HEK293T (cell line): ENCODE measurements around the gene FCHSD1.

ENCODE experiments used
- ELF4 ChIP-seq: fragments of 450-650 bp; IDR thresholded peaks from 2 replicates; pipeline ENCODE4 v1.6.1; 2017; ENCODE audit warnings: antibody characterized with exemption
- FOXA1 ChIP-seq: fragments of 450-650 bp; IDR thresholded peaks from 2 replicates; pipeline ENCODE4 v1.6.1; 2016; ENCODE audit warnings: mild to moderate bottlenecking
- HDGF ChIP-seq: fragments of 450-650 bp; IDR thresholded peaks from 2 replicates; pipeline ENCODE4 v1.6.1; 2017; ENCODE audit warnings: antibody characterized with exemption, borderline replicate concordance
- SUZ12 ChIP-seq: fragments of 450-650 bp; IDR thresholded peaks from 2 replicates; pipeline ENCODE4 v1.6.1; 2016; ENCODE audit warnings: mild to moderate bottlenecking
- ZNF384 ChIP-seq: fragments of 450-650 bp; IDR thresholded peaks from 2 replicates; pipeline ENCODE4 v1.6.1; 2016

GRCh38 chr5:141650851-141651727, at the start of gene FCHSD1:
- no peak for TF ChIP-seq HDGF
- TF ChIP-seq SUZ12: no peak
- no peak for TF ChIP-seq FOXA1
- TF ChIP-seq ELF4: no peak
- TF ChIP-seq ZNF384: no peak
